ENCODE results near the gene FAM89A.

FAM89A gene

GRCh38 chr1:230987448-230987847, 52.6 kb downstream of the FAM89A start:
- no peak for DNase-seq (ENCODE audit: low spot score)

GRCh38 chr1:230986976-230987375, 53.1 kb downstream of the FAM89A start:
- no peak for DNase-seq (ENCODE audit: low spot score)

- DNase-seq (ENCODE audit: low spot score): peak; percentile 51
Measured at GRCh38 chr1:230985711-230986110, 54.3 kb downstream of the FAM89A start.

- peak; percentile 58 for DNase-seq (ENCODE audit: low spot score)
Measured at GRCh38 chr1:230984622-230985515, 55.2 kb downstream of the FAM89A start.

GRCh38 chr1:230983811-230984210, 56.2 kb downstream of the FAM89A start:
- no peak for DNase-seq (ENCODE audit: low spot score)

- DNase-seq (ENCODE audit: low spot score): no peak
Measured at GRCh38 chr1:230982696-230983095, 57.4 kb downstream of the FAM89A start.

GRCh38 chr1:230979952-230980351, 60.1 kb downstream of the FAM89A start:
- DNase-seq (ENCODE audit: low spot score): no peak

- DNase-seq (ENCODE audit: low spot score): no peak
Measured at GRCh38 chr1:230979389-230979716, 60.7 kb downstream of the FAM89A start.

- peak; percentile 98 for DNase-seq (ENCODE audit: low spot score)
Measured at GRCh38 chr1:230978491-230979388, 61.3 kb downstream of the FAM89A start, which contains the start of the genes ARV1 and TTC13. Gene ARV1 (plus strand): TSS chr1:230979094. CDS start chr1:230979106, 12 bp downstream. Gene TTC13 (minus strand): TSS chr1:230978861. CDS start chr1:230978830, 31 bp downstream.

GRCh38 chr1:230977761-230978490, 62.1 kb downstream of the FAM89A start:
- peak; percentile 65 for DNase-seq (ENCODE audit: low spot score)

- DNase-seq (ENCODE audit: low spot score): no peak
Measured at GRCh38 chr1:230976825-230977747, 63.0 kb downstream of the FAM89A start.

GRCh38 chr1:230976360-230976759, 63.7 kb downstream of the FAM89A start:
- no peak for DNase-seq (ENCODE audit: low spot score)

GRCh38 chr1:230975636-230976035, 64.4 kb downstream of the FAM89A start:
- DNase-seq (ENCODE audit: low spot score): no peak

- no peak for DNase-seq (ENCODE audit: low spot score)
Measured at GRCh38 chr1:230972855-230973271, 67.2 kb downstream of the FAM89A start.

GRCh38 chr1:230971771-230972170, 68.3 kb downstream of the FAM89A start:
- no peak for DNase-seq (ENCODE audit: low spot score)

GRCh38 chr1:230970432-230970831, 69.6 kb downstream of the FAM89A start:
- no peak for DNase-seq (ENCODE audit: low spot score)

Measured in hematopoietic multipotent progenitor cell treated with erythropoietin and hydrocortisone succinate and interleukin-3 and kit ligand, for 15 days (in vitro differentiated cells).